ENCODE data around the gene PAK1. TPM values are rescaled to one million over a fixed set of nuclear protein-coding genes. Genes with fewer than 3 reads are reported as not detected.

The PAK1 gene
- total and polyA plus RNA-seq, 2 donors (not counting 1 experiment from before 2014, with no cell fraction given) = 34.6 to 37.7 TPM

- Histone ChIP-seq H4K20me1 (ENCODE audit: control insufficient read depth, extremely low read depth, insufficient read depth, low read length) (no peaks in the 10 kb centered on the region), H3K27me3 (ENCODE audit: control insufficient read depth, insufficient read depth, low read length) (no peaks in the 10 kb centered on the region), H3K4me1 (ENCODE audit: control insufficient read depth, extremely low read depth, insufficient read depth, low read length) (no peaks in the 10 kb centered on the region), H3K9me3 (ENCODE audit: control insufficient read depth, insufficient read depth, low read depth, low read length) (no peaks in the 10 kb centered on the region), H3K9ac (ENCODE audit: insufficient read depth, low read length) (no peak overlapping the region), H3K36me3 (ENCODE audit: control insufficient read depth, insufficient read depth, low read length) (no peaks in the 10 kb centered on the region), H3K4me3 (replicated peaks in 1 of 4; ENCODE audit: control extremely low read depth in 1 of 4, insufficient read depth in 1 of 4, low read depth in 3 of 4, low read length in 4 of 4) (no peak overlapping the region), H3K4me2 (ENCODE audit: extremely low read depth, insufficient read depth, low read length) (no peak overlapping the region), H3K27ac (ENCODE audit: insufficient read depth, low read length) (no peak overlapping the region), H3K79me2 (ENCODE audit: control insufficient read depth, insufficient read depth, low read length) (no peaks in the 10 kb centered on the region), H2AFZ (ENCODE audit: low read length) (no peak overlapping the region)
- TF ChIP-seq CTCF (conservative IDR thresholded peaks at IDR 0.05 in 1 of 2, IDR thresholded peaks at IDR 0.05 in 1 of 2; ENCODE audit: low read depth in 1 of 2, low read length in 2 of 2) (no peak), EZH2 (IDR thresholded peaks at IDR 0.05; ENCODE audit: low read length, missing control alignments) (no peak)
- DNase-seq (ENCODE audit: low read depth in 2 of 2) = no peak
These were observed 28.5 kb upstream of the PAK1 start for GRCh38 chr11:77502346-77502905.

- no peak overlapping the region for H3K27ac ChIP-seq (ENCODE audit: insufficient read depth, low read length)
- no peaks in the 10 kb centered on the region for H3K27me3 ChIP-seq (ENCODE audit: control insufficient read depth, insufficient read depth, low read length)
- no peaks in the 10 kb centered on the region for H3K9me3 ChIP-seq (ENCODE audit: control insufficient read depth, insufficient read depth, low read depth, low read length)
- TF ChIP-seq EZH2 (IDR thresholded peaks at IDR 0.05; ENCODE audit: low read length, missing control alignments) = no peak
- no peak for TF ChIP-seq CTCF (conservative IDR thresholded peaks at IDR 0.05 in 1 of 2, IDR thresholded peaks at IDR 0.05 in 1 of 2; ENCODE audit: low read depth in 1 of 2, low read length in 2 of 2)
- H3K79me2 ChIP-seq (ENCODE audit: control insufficient read depth, insufficient read depth, low read length) = no peaks in the 10 kb centered on the region
- DNase-seq (ENCODE audit: low read depth in 2 of 2) = no peak
- H4K20me1 ChIP-seq (ENCODE audit: control insufficient read depth, extremely low read depth, insufficient read depth, low read length) = no peaks in the 10 kb centered on the region
- no peak overlapping the region for H3K9ac ChIP-seq (ENCODE audit: insufficient read depth, low read length)
- no peaks in the 10 kb centered on the region for H3K4me1 ChIP-seq (ENCODE audit: control insufficient read depth, extremely low read depth, insufficient read depth, low read length)
- H3K4me2 ChIP-seq (ENCODE audit: extremely low read depth, insufficient read depth, low read length) = no peak overlapping the region
- no peak overlapping the region for H3K4me3 ChIP-seq (replicated peaks in 1 of 4; ENCODE audit: control extremely low read depth in 1 of 4, insufficient read depth in 1 of 4, low read depth in 3 of 4, low read length in 4 of 4)
- no peaks in the 10 kb centered on the region for H3K36me3 ChIP-seq (ENCODE audit: control insufficient read depth, insufficient read depth, low read length)
- no peak overlapping the region for H2AFZ ChIP-seq (ENCODE audit: low read length)
These were observed 27.9 kb upstream of the PAK1 start for GRCh38 chr11:77501758-77502157.

GRCh38 chr11:77497368-77497767, 23.5 kb upstream of the PAK1 start:
- no peaks in the 10 kb centered on the region for H3K27me3 ChIP-seq (ENCODE audit: control insufficient read depth, insufficient read depth, low read length)
- H3K79me2 ChIP-seq (ENCODE audit: control insufficient read depth, insufficient read depth, low read length) = no peaks in the 10 kb centered on the region
- H3K4me2 ChIP-seq (ENCODE audit: extremely low read depth, insufficient read depth, low read length) = no peak overlapping the region
- no peaks in the 10 kb centered on the region for H3K4me1 ChIP-seq (ENCODE audit: control insufficient read depth, extremely low read depth, insufficient read depth, low read length)
- H3K9me3 ChIP-seq (ENCODE audit: control insufficient read depth, insufficient read depth, low read depth, low read length) = no peaks in the 10 kb centered on the region
- H3K27ac ChIP-seq (ENCODE audit: insufficient read depth, low read length) = no peak overlapping the region
- H3K9ac ChIP-seq (ENCODE audit: insufficient read depth, low read length) = no peak overlapping the region
- no peak for TF ChIP-seq CTCF (conservative IDR thresholded peaks at IDR 0.05 in 1 of 2, IDR thresholded peaks at IDR 0.05 in 1 of 2; ENCODE audit: low read depth in 1 of 2, low read length in 2 of 2)
- no peak for TF ChIP-seq EZH2 (IDR thresholded peaks at IDR 0.05; ENCODE audit: low read length, missing control alignments)
- no peak overlapping the region for H3K4me3 ChIP-seq (replicated peaks in 1 of 4; ENCODE audit: control extremely low read depth in 1 of 4, insufficient read depth in 1 of 4, low read depth in 3 of 4, low read length in 4 of 4)
- no peak overlapping the region for H2AFZ ChIP-seq (ENCODE audit: low read length)
- no peak for DNase-seq (ENCODE audit: low read depth in 2 of 2)
- no peaks in the 10 kb centered on the region for H3K36me3 ChIP-seq (ENCODE audit: control insufficient read depth, insufficient read depth, low read length)
- H4K20me1 ChIP-seq (ENCODE audit: control insufficient read depth, extremely low read depth, insufficient read depth, low read length) = no peaks in the 10 kb centered on the region
